SJSA1 (cell line): ENCODE results near the gene FILIP1L. TPM values are rescaled to one million over a fixed set of nuclear protein-coding genes. Genes with fewer than 3 reads are reported as not detected.

ENCODE experiments used
- DNase-seq, 2 experiments: peaks; one replicate each; pipeline ENCODE4 v3.0.0-alpha.2; 2015 to 2020; ENCODE audit warnings: low spot score in 2 of 2, low read depth in 1 of 2
- H3K27ac ChIP-seq: fragments of 250-450 bp; sonication (Bioruptor Pico); 2 replicates; pipeline ENCODE4 v1.5.1; 2020; ENCODE audit warnings: mild to moderate bottlenecking, moderate library complexity
- H3K27me3 ChIP-seq: fragments of 250-450 bp; sonication (Bioruptor Pico); replicated peaks from 2 replicates; pipeline ENCODE4 v1.5.1; 2020; ENCODE audit warnings: mild to moderate bottlenecking, moderate library complexity
- H3K36me3 ChIP-seq: fragments of 250-450 bp; sonication (Bioruptor Pico); 2 replicates; pipeline ENCODE4 v1.5.1; 2020; ENCODE audit warnings: mild to moderate bottlenecking
- H3K4me1 ChIP-seq: fragments of 250-450 bp; sonication (Bioruptor Pico); replicated peaks from 2 replicates; pipeline ENCODE4 v1.6.1; 2021; ENCODE audit warnings: mild to moderate bottlenecking
- H3K4me3 ChIP-seq: fragments of 250-450 bp; sonication (Bioruptor Pico); 2 replicates; pipeline ENCODE4 v1.5.1; 2020; ENCODE audit warnings: mild to moderate bottlenecking
- H3K9me3 ChIP-seq: fragments of 250-450 bp; sonication (Bioruptor Pico); replicated peaks from 2 replicates; pipeline ENCODE4 v1.5.1; 2020; ENCODE audit warnings: mild to moderate bottlenecking
- total RNA-seq: library from RNA; depleted of rRNA; stranded (reverse); fragments of >200 nt; shearing (Covaris generic); gene quantifications from 2 replicates; pipeline ENCODE4 v1.2.3, GENCODE V29; 2014

The FILIP1L gene
- total RNA-seq, 1 experiment from 2014 or later: 27.0 TPM

DNA sequence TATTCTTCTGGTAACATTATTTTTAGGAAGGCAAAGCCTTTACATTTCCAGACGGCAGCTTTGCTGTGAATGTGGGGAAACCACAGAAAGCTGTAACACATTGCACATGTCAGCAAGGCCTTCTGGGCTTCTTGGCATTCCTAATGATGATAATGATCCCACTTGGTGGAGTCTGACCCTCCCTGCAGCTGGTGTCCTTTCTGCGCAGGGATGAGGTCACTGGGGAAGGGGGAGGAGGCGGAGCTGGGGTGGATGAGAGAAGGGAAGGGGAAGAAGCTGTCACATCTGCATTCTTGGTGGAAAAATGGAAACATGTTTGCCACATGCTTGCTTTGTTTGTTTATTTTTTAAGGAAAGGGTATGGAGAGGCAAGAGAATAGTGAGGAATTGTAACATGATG, 68.6 kb downstream of the FILIP1L start:
- Histone ChIP-seq H3K9me3 (no peaks in the 10 kb centered on the region), H3K27ac (peak overlapping the region; percentile 50), H3K4me1 (peaks cover 71% of the 10 kb centered on the region), H3K27me3 (no peaks in the 10 kb centered on the region), H3K36me3 (no peaks in the 10 kb centered on the region), H3K4me3 (no peak overlapping the region)
- DNase-seq: peak; percentile 86 to 89

GRCh38 chr3:100044369-100044768, 69.9 kb downstream of the FILIP1L start:
- H3K9me3 ChIP-seq: no peaks in the 10 kb centered on the region
- H3K36me3 ChIP-seq: no peaks in the 10 kb centered on the region
- peaks cover 79% of the 10 kb centered on the region for H3K4me1 ChIP-seq
- H3K27ac ChIP-seq: no peak overlapping the region
- DNase-seq: no peak
- H3K4me3 ChIP-seq: no peak overlapping the region
- no peaks in the 10 kb centered on the region for H3K27me3 ChIP-seq

DNA sequence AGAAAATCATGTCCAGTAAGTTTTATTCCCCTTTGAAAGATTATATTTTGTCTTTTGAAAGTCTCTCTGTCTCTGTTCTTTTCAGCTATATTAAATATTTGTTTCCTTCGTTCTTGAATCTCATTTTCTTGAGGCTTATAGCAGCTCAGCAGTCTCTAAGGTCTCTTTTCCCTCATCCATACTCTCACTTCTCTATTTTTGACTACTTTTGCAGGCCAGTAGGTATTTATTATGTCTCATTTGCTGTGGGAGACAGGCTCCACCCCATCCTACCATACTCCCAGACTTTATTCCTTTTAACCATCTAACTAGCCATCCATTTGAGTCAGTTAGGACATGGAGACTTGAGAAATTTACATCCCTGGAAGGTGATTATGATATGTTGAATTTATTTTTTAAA, 71.0 kb downstream of the FILIP1L start:
- H3K4me3 ChIP-seq: no peak overlapping the region
- peak overlapping the region; percentile 95 for H3K27ac ChIP-seq
- no peaks in the 10 kb centered on the region for H3K9me3 ChIP-seq
- peaks cover 74% of the 10 kb centered on the region for H3K4me1 ChIP-seq
- H3K27me3 ChIP-seq: no peaks in the 10 kb centered on the region
- H3K36me3 ChIP-seq: no peaks in the 10 kb centered on the region
- DNase-seq: no peak

- H3K4me1 ChIP-seq: peaks cover 65% of the 10 kb centered on the region
Observed at GRCh38 chr3:100042166-100042981, 71.9 kb downstream of the FILIP1L start.

GRCh38 chr3:100041328-100041749, 73.0 kb downstream of the FILIP1L start:
- Histone ChIP-seq H3K9me3 (no peaks in the 10 kb centered on the region), H3K4me1 (peaks cover 54% of the 10 kb centered on the region), H3K27me3 (no peaks in the 10 kb centered on the region), H3K4me3 (no peak overlapping the region), H3K36me3 (no peaks in the 10 kb centered on the region), H3K27ac (peak overlapping the region; percentile 95)
- DNase-seq: peak in 1 of 2 experiments; percentile 94

More at GRCh38 chr3:100042166-100042981, 71.9 kb downstream of the FILIP1L start:
- H3K4me3 ChIP-seq: no peak overlapping the region
- no peaks in the 10 kb centered on the region for H3K27me3 ChIP-seq
- H3K9me3 ChIP-seq: no peaks in the 10 kb centered on the region
- DNase-seq: peak in 1 of 2 experiments; percentile 71
- no peaks in the 10 kb centered on the region for H3K36me3 ChIP-seq
- H3K27ac ChIP-seq: peak overlapping the region; percentile 95

GRCh38 chr3:100040451-100041225, 73.7 kb downstream of the FILIP1L start:
- Histone ChIP-seq H3K36me3 (no peaks in the 10 kb centered on the region), H3K9me3 (no peaks in the 10 kb centered on the region), H3K4me1 (peaks cover 47% of the 10 kb centered on the region), H3K27ac (peak overlapping the region; percentile 95), H3K27me3 (no peaks in the 10 kb centered on the region), H3K4me3 (no peak overlapping the region)
- DNase-seq: no peak

GRCh38 chr3:100039075-100039474, 75.2 kb downstream of the FILIP1L start:
- Histone ChIP-seq H3K27me3 (no peaks in the 10 kb centered on the region), H3K36me3 (no peaks in the 10 kb centered on the region), H3K27ac (no peak overlapping the region), H3K4me3 (no peak overlapping the region), H3K9me3 (no peaks in the 10 kb centered on the region), H3K4me1 (peaks cover 48% of the 10 kb centered on the region)
- DNase-seq: no peak

DNA sequence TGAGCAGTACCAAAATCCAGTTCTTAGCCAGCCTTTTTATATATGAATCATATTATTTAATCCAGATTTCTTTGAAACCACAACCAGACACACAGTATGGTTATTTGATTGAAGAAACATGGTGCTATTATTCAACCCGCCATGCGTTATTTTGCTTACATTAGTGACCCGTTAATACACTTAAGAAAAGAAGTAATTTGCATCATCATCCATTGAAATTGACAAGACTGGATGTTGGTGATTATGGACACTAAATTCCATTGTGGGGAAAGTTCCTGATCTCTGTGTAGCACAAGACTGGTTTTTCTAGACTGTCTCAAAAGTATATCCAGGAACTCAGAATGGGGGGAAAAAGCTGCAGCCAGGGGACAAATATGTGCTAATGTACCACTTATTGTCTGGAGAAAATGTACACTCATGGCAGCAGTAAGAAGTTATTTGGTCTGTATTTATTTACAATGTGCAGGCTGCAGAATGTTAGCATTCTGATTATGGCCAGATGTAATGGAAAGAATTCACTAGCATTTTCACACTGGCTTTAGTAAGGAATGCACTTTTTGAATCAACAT, 80.3 kb downstream of the FILIP1L start:
- no peak overlapping the region for H3K4me3 ChIP-seq
- no peaks in the 10 kb centered on the region for H3K27me3 ChIP-seq
- peak in 1 of 2 experiments; percentile 66 for DNase-seq
- no peaks in the 10 kb centered on the region for H3K9me3 ChIP-seq
- H3K36me3 ChIP-seq: no peaks in the 10 kb centered on the region
- peak overlapping the region; percentile 32; the same call in 1 of the 2 replicates for H3K27ac ChIP-seq
- peaks cover 33% of the 10 kb centered on the region for H3K4me1 ChIP-seq

- peak in 1 of 2 experiments; percentile 26 for DNase-seq
- Histone ChIP-seq H3K4me1 (peaks cover 33% of the 10 kb centered on the region), H3K9me3 (no peaks in the 10 kb centered on the region), H3K27ac (peak overlapping the region; percentile 32), H3K4me3 (no peak overlapping the region), H3K27me3 (no peaks in the 10 kb centered on the region), H3K36me3 (no peaks in the 10 kb centered on the region)
Observed at GRCh38 chr3:100033184-100033583, 81.1 kb downstream of the FILIP1L start.

GRCh38 chr3:100032243-100032642, 82.1 kb downstream of the FILIP1L start:
- 0 out of 2 replicates have a peak overlapping the region, but pooled peaks have one; percentile 3 for H3K27ac ChIP-seq
- H3K4me3 ChIP-seq: no peak overlapping the region

GRCh38 chr3:100030914-100031425, 83.3 kb downstream of the FILIP1L start:
- Histone ChIP-seq H3K9me3 (no peaks in the 10 kb centered on the region), H3K4me3 (no peak overlapping the region), H3K27ac (no peak overlapping the region), H3K27me3 (no peaks in the 10 kb centered on the region), H3K4me1 (peaks cover 33% of the 10 kb centered on the region), H3K36me3 (no peaks in the 10 kb centered on the region)
- DNase-seq: no peak

More at GRCh38 chr3:100032243-100032642, 82.1 kb downstream of the FILIP1L start:
- Histone ChIP-seq H3K27me3 (no peaks in the 10 kb centered on the region), H3K4me1 (peaks cover 33% of the 10 kb centered on the region), H3K36me3 (no peaks in the 10 kb centered on the region), H3K9me3 (no peaks in the 10 kb centered on the region)
- DNase-seq: peak in 1 of 2 experiments; percentile 31

GRCh38 chr3:100030346-100030745, 84.0 kb downstream of the FILIP1L start:
- H3K9me3 ChIP-seq: no peaks in the 10 kb centered on the region
- H3K27ac ChIP-seq: no peak overlapping the region
- H3K27me3 ChIP-seq: no peaks in the 10 kb centered on the region
- peaks cover 34% of the 10 kb centered on the region for H3K4me1 ChIP-seq
- no peak for DNase-seq
- H3K36me3 ChIP-seq: no peaks in the 10 kb centered on the region
- no peak overlapping the region for H3K4me3 ChIP-seq

DNA sequence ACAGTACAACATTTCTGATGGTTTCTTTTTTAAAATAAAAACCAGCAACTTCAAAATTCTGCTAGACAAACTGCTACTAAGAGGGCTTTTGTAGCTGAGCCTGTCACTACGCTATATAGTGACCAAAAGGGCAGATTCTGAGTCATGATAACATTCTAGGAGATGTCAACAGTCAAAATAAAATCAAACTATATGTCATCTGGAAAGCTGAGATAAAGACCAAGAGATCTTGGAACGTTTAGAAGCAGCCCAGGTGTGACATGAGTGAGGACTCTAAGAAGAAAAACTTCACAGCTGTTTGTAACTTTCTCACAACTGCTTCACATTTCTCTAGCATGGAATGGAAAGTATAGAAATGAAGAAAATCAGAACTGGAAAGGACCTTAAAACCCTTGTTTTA, 84.6 kb downstream of the FILIP1L start:
- Histone ChIP-seq H3K27ac (no peak overlapping the region), H3K4me1 (peaks cover 37% of the 10 kb centered on the region), H3K36me3 (no peaks in the 10 kb centered on the region), H3K9me3 (no peaks in the 10 kb centered on the region), H3K27me3 (no peaks in the 10 kb centered on the region), H3K4me3 (no peak overlapping the region)
- DNase-seq: no peak
